HG03354 (cell line): ENCODE data around the gene CNTN5.
A peak's percentile ranks its signal among the peaks of the same experiment; 100 is the strongest.

ENCODE experiments used
- ATAC-seq: cut with Tn5 transposase; IDR thresholded peaks from one replicate; pipeline ENCODE4 v1.9.1; 2021; ENCODE audit warnings: mild to moderate bottlenecking; ENCODE audit not compliant: unreplicated experiment, poor library complexity, severe bottlenecking

The CNTN5 gene

GRCh38 chr11:99682171-99682570 lies 661.4 kb downstream of the CNTN5 start:
- ATAC-seq = no peak

GRCh38 chr11:99682646-99683045 lies 661.9 kb downstream of the CNTN5 start:
- ATAC-seq = no peak

- ATAC-seq = peak; percentile 57
Measured at GRCh38 chr11:99683933-99684332, 663.2 kb downstream of the CNTN5 start.

- ATAC-seq = no peak
Measured at GRCh38 chr11:99686838-99687237, 666.1 kb downstream of the CNTN5 start.

- no peak for ATAC-seq
Measured at GRCh38 chr11:99687320-99687719, 666.6 kb downstream of the CNTN5 start.

GRCh38 chr11:99693941-99694492 lies 673.3 kb downstream of the CNTN5 start:
- ATAC-seq = no peak

GRCh38 chr11:99695106-99695505 lies 674.4 kb downstream of the CNTN5 start:
- ATAC-seq = no peak

- ATAC-seq = no peak
Measured at GRCh38 chr11:99706848-99707247, 686.1 kb downstream of the CNTN5 start.

GRCh38 chr11:99708928-99709672 lies 688.4 kb downstream of the CNTN5 start:
- ATAC-seq = no peak

- no peak for ATAC-seq
Measured at GRCh38 chr11:99716302-99716701, 695.6 kb downstream of the CNTN5 start.

GRCh38 chr11:99718291-99718690 lies 697.5 kb downstream of the CNTN5 start:
- no peak for ATAC-seq

GRCh38 chr11:99739464-99740089 lies 718.8 kb downstream of the CNTN5 start:
- no peak for ATAC-seq

GRCh38 chr11:99742501-99742900 lies 721.8 kb downstream of the CNTN5 start:
- ATAC-seq = no peak

- ATAC-seq = no peak
Measured at GRCh38 chr11:99759787-99760186, 739.0 kb downstream of the CNTN5 start.

GRCh38 chr11:99766811-99767210 lies 746.1 kb downstream of the CNTN5 start:
- no peak for ATAC-seq

GRCh38 chr11:99773646-99774045 lies 752.9 kb downstream of the CNTN5 start:
- no peak for ATAC-seq

- no peak for ATAC-seq
Measured at GRCh38 chr11:99781074-99781473, 760.3 kb downstream of the CNTN5 start.

GRCh38 chr11:99791354-99791753 lies 770.6 kb downstream of the CNTN5 start:
- no peak for ATAC-seq

GRCh38 chr11:99795999-99796398 lies 775.2 kb downstream of the CNTN5 start:
- ATAC-seq = no peak

- no peak for ATAC-seq
Measured at GRCh38 chr11:99803501-99803900, 782.8 kb downstream of the CNTN5 start.

GRCh38 chr11:99812516-99812915 lies 791.8 kb downstream of the CNTN5 start:
- ATAC-seq = no peak
